GM23338 (cell line): ENCODE measurements around the gene UNC5C. TPM values are rescaled to one million over a fixed set of nuclear protein-coding genes. Genes with fewer than 3 reads are reported as not detected.

ENCODE experiments used
- ATAC-seq: fragments of 200-7000 bp; cut with Tn5 transposase; 3 replicates; pipeline ENCODE4 v1.9.1; 2020
- DNase-seq: peaks from one replicate; pipeline ENCODE4 v3.0.0-alpha.2; 2015; ENCODE audit warnings: low spot score
- H2AFZ ChIP-seq: fragments of 200-600 bp; sonication (generic); 2 replicates; pipeline ENCODE4 v1.8.0; 2016; ENCODE audit warnings: antibody characterized with exemption, mild to moderate bottlenecking, moderate library complexity
- H3F3A ChIP-seq: fragments of 200-600 bp; sonication (generic); replicated peaks from 2 replicates; pipeline ENCODE4 v1.8.0; 2017; ENCODE audit warnings: antibody characterized with exemption, mixed run types, low read depth
- H3K27ac ChIP-seq: fragments of 200-600 bp; sonication (generic); 2 replicates; pipeline ENCODE4 v1.6.1; 2016; ENCODE audit warnings: low read depth
- H3K27me3 ChIP-seq: fragments of 200-600 bp; sonication (generic); 2 replicates; pipeline ENCODE4 v1.8.0; 2016; ENCODE audit warnings: mild to moderate bottlenecking, mixed run types, moderate library complexity; ENCODE audit not compliant: insufficient read depth
- H3K36me3 ChIP-seq: fragments of 200-600 bp; sonication (generic); 2 replicates; pipeline ENCODE4 v1.8.0; 2016; ENCODE audit warnings: mild to moderate bottlenecking; ENCODE audit not compliant: insufficient read depth
- H3K4me1 ChIP-seq: fragments of 200-600 bp; sonication (generic); 2 replicates; pipeline ENCODE4 v1.8.0; 2016; ENCODE audit warnings: mild to moderate bottlenecking, moderate library complexity; ENCODE audit not compliant: insufficient read depth
- H3K4me2 ChIP-seq: fragments of 200-600 bp; sonication (generic); 2 replicates; pipeline ENCODE4 v1.7.1; 2017; ENCODE audit warnings: mixed run types
- H3K4me3 ChIP-seq: fragments of 200-600 bp; sonication (generic); 2 replicates; pipeline ENCODE4 v1.6.1; 2016; ENCODE audit warnings: mixed run types
- H3K79me2 ChIP-seq: fragments of 200-600 bp; sonication (generic); replicated peaks from 2 replicates; pipeline ENCODE4 v1.8.0; 2017; ENCODE audit warnings: mild to moderate bottlenecking; ENCODE audit not compliant: insufficient read depth
- H3K9me2 ChIP-seq: fragments of 200-600 bp; sonication (generic); 2 replicates; pipeline ENCODE4 v1.8.0; 2017; ENCODE audit not compliant: insufficient read depth
- H4K20me1 ChIP-seq: fragments of 200-600 bp; sonication (generic); replicated peaks from 2 replicates; pipeline ENCODE4 v1.8.0; 2017; ENCODE audit warnings: mild to moderate bottlenecking; ENCODE audit not compliant: insufficient read depth
- H3K27ac Mint-ChIP-seq: 2 replicates; pipeline ENCODE4 v1.8.0; 2020; ENCODE audit warnings: inconsistent platforms, mild to moderate bottlenecking, moderate library complexity, mixed read lengths
- H3K27me3 Mint-ChIP-seq: 3 replicates; pipeline ENCODE4 v1.8.0; 2022; ENCODE audit warnings: low read depth, mild to moderate bottlenecking, moderate library complexity, mixed read lengths, inconsistent platforms; ENCODE audit not compliant: insufficient read depth, poor library complexity
- H3K36me3 Mint-ChIP-seq: 3 replicates; pipeline ENCODE4 v1.8.0; 2021; ENCODE audit warnings: low read depth, mild to moderate bottlenecking, inconsistent platforms, moderate library complexity, mixed read lengths
- H3K4me1 Mint-ChIP-seq: 3 replicates; pipeline ENCODE4 v1.8.0; 2020; ENCODE audit warnings: mild to moderate bottlenecking, inconsistent platforms, mixed read lengths
- H3K4me3 Mint-ChIP-seq: 3 replicates; pipeline ENCODE4 v1.8.0; 2021; ENCODE audit warnings: moderate library complexity, mild to moderate bottlenecking, inconsistent platforms, mixed read lengths
- H3K9me3 Mint-ChIP-seq: 3 replicates; pipeline ENCODE4 v1.8.0; 2020; ENCODE audit warnings: moderate library complexity, mild to moderate bottlenecking, inconsistent platforms, mixed read lengths
- CREB1 ChIP-seq: fragments of 250-450 bp; sonication (Bioruptor Pico); IDR thresholded peaks from 2 replicates; pipeline ENCODE4 v1.5.0; 2020; ENCODE audit warnings: low read depth, mild to moderate bottlenecking, moderate library complexity
- CTCF ChIP-seq, 2 experiments: fragments of 200-600 bp in 1 of 2; sonication (generic) in 1 of 2; conservative IDR thresholded peaks; 2 replicates each; pipeline versions ENCODE4 v1.5.1 to v1.6.1; 2016 to 2017; ENCODE audit warnings: antibody characterized with exemption in 2 of 2, low read depth in 2 of 2, mild to moderate bottlenecking in 2 of 2, moderate library complexity in 1 of 2
- ETS1 ChIP-seq: IDR thresholded peaks from 2 replicates; pipeline ENCODE4 v1.6.1; 2016; ENCODE audit warnings: antibody characterized with exemption
- EZH2 ChIP-seq: fragments of 200-600 bp; sonication (generic); IDR thresholded peaks from one replicate; pipeline ENCODE4 v1.8.0; 2017; ENCODE audit warnings: antibody characterized with exemption, mild to moderate bottlenecking, low read depth; ENCODE audit not compliant: unreplicated experiment
- EZH2phosphoT487 ChIP-seq: fragments of 200-600 bp; sonication (generic); IDR thresholded peaks from one replicate; pipeline ENCODE4 v1.8.1; 2018; ENCODE audit warnings: antibody characterized with exemption; ENCODE audit not compliant: unreplicated experiment
- JUNB ChIP-seq: IDR thresholded peaks from one replicate; pipeline ENCODE4 v1.6.1; 2016; ENCODE audit warnings: antibody characterized with exemption; ENCODE audit not compliant: unreplicated experiment
- NANOG ChIP-seq: IDR thresholded peaks from 2 replicates; pipeline ENCODE4 v1.6.1; 2016; ENCODE audit warnings: antibody characterized with exemption, borderline replicate concordance
- REST ChIP-seq: IDR thresholded peaks from one replicate; pipeline ENCODE4 v1.6.1; 2018; ENCODE audit warnings: antibody characterized with exemption; ENCODE audit not compliant: unreplicated experiment
- ZNF114 ChIP-seq: fragments of 250-450 bp; sonication (Bioruptor Pico); IDR thresholded peaks from 2 replicates; pipeline ENCODE4 v1.5.0; 2020; ENCODE audit warnings: mild to moderate bottlenecking, moderate library complexity
- ZNF331 ChIP-seq: fragments of 250-450 bp; sonication (Bioruptor Pico); IDR thresholded peaks from 2 replicates; pipeline ENCODE4 v1.5.0; 2020; ENCODE audit warnings: low read depth, mild to moderate bottlenecking, moderate library complexity
- ZNF462 ChIP-seq: fragments of 250-450 bp; sonication (Bioruptor Pico); IDR thresholded peaks from 2 replicates; pipeline ENCODE4 v1.5.0; 2020; ENCODE audit warnings: mild to moderate bottlenecking, moderate library complexity
- polyA plus RNA-seq: library from polyadenylated mRNA; unstranded; fragments of >200 nt; fragmentation: Nextera tagmentation; extraction: Ambion mirVana; gene quantifications from 2 replicates; pipeline ENCODE4 v1.2.1, GENCODE V29; 2016
- total RNA-seq: library from RNA; depleted of rRNA; stranded (reverse); fragments of >200 nt; shearing (Covaris generic); gene quantifications from 2 replicates; pipeline ENCODE4 v1.2.3, GENCODE V29; 2014

Gene UNC5C
- total and polyA plus RNA-seq, 2 experiments from 2014 or later: 0.08 to 0.21 TPM

GRCh38 chr4:95300304-95300703 lies 248.5 kb downstream of the UNC5C start:
- no peak for TF ChIP-seq EZH2
- no peak for TF ChIP-seq JUNB
- no peak for TF ChIP-seq ETS1
- TF ChIP-seq NANOG: no peak
- TF ChIP-seq ZNF331 (CRISPR knock-in tag): no peak
- no peak for TF ChIP-seq CTCF (conservative IDR thresholded peaks at IDR 0.05; ENCODE audit: low read depth in 2 of 2)
- TF ChIP-seq CREB1: no peak
- TF ChIP-seq EZH2phosphoT487: no peak
- TF ChIP-seq ZNF114 (CRISPR knock-in tag): no peak
- TF ChIP-seq ZNF462 (CRISPR knock-in tag): no peak
- no peak for TF ChIP-seq REST
- no peaks in the 10 kb centered on the region for H3K79me2 ChIP-seq
- 0 out of 2 replicates have a peak, but pooled peaks cover 2% of the 10 kb centered on the region for H3K9me2 ChIP-seq
- H3K4me2 ChIP-seq: no peak overlapping the region
- no peak for DNase-seq
- no peak overlapping the region for H2AFZ ChIP-seq
- peaks cover 6% of the 10 kb centered on the region; the same call in 2 of the 3 replicates for H3K36me3 Mint-ChIP-seq
- no peak overlapping the region for H3K4me3 ChIP-seq
- H3K36me3 ChIP-seq: no peaks in the 10 kb centered on the region
- peaks cover 11% of the 10 kb centered on the region for H3K4me1 Mint-ChIP-seq
- ATAC-seq: no peak
- H3K27me3 Mint-ChIP-seq: no peaks in the 10 kb centered on the region
- H3K4me1 ChIP-seq: no peaks in the 10 kb centered on the region
- no peaks in the 10 kb centered on the region for H3K27me3 ChIP-seq
- no peak overlapping the region for H3K4me3 Mint-ChIP-seq
- peaks cover 6% of the 10 kb centered on the region; the same call in 2 of the 3 replicates for H3K9me3 Mint-ChIP-seq
- no peak overlapping the region for H3K27ac Mint-ChIP-seq
- no peaks in the 10 kb centered on the region for H3F3A ChIP-seq
- H4K20me1 ChIP-seq: no peaks in the 10 kb centered on the region
- no peak overlapping the region for H3K27ac ChIP-seq
